H1 (cell line): ENCODE measurements around the gene TUBGCP6.

Source experiments
- CTCF ChIP-seq, 3 experiments: IDR thresholded peaks; 1 replicate in 2 of 3; 2 replicates in 1 of 3; pipeline versions ENCODE4 v1.5.1 to v1.6.1; 2011; ENCODE audit warnings: low read length in 3 of 3, mild to moderate bottlenecking in 3 of 3, inconsistent platforms in 2 of 3, low read depth in 1 of 3, moderate library complexity in 1 of 3; ENCODE audit not compliant: insufficient read depth in 1 of 3; ENCODE audit errors: control extremely low read depth in 1 of 3
- EZH2 ChIP-seq: fragments of 200-600 bp; sonication (generic); IDR thresholded peaks from 2 replicates; pipeline ENCODE4 v1.7.1; 2012; ENCODE audit warnings: low read depth, mild to moderate bottlenecking, moderate library complexity, low read length, inconsistent platforms; ENCODE audit not compliant: severe bottlenecking
- FOSL1 ChIP-seq: IDR thresholded peaks from 2 replicates; pipeline ENCODE4 v1.6.1; 2011; ENCODE audit warnings: mild to moderate bottlenecking, low read depth, low read length, moderate library complexity; ENCODE audit not compliant: insufficient read depth
- TAF1 ChIP-seq: IDR thresholded peaks from 2 replicates; pipeline ENCODE4 v1.6.1; 2011; ENCODE audit warnings: mild to moderate bottlenecking, low read depth, low read length

GRCh38 chr22:50206599-50206998 lies 38.2 kb downstream of the TUBGCP6 start:
- TF ChIP-seq CTCF (IDR thresholded peaks at IDR 0.05; ENCODE audit: control extremely low read depth in 1 of 3, insufficient read depth in 1 of 3, low read depth in 1 of 3, low read length in 3 of 3) = peak; percentile 52 to 66 (median 60)
- no peak for TF ChIP-seq FOSL1
- no peak for TF ChIP-seq TAF1
- no peak for TF ChIP-seq EZH2
